ENCODE measurements around the gene AK5.

Gene AK5

GRCh38 chr1:77385551-77385950 lies 103.7 kb downstream of the AK5 start:
- H3K27me3 ChIP-seq: no peaks in the 10 kb centered on the region
- H3K36me3 ChIP-seq: no peaks in the 10 kb centered on the region
- H3K4me3 ChIP-seq (ENCODE audit: low read depth in 1 of 2, low read length in 1 of 2): no peak overlapping the region
- no peak for TF ChIP-seq CTCF (IDR thresholded peaks at IDR 0.05)
- H3K27ac ChIP-seq: no peak overlapping the region
- H3K9me3 ChIP-seq: no peaks in the 10 kb centered on the region
- H3K4me1 ChIP-seq (ENCODE audit: control insufficient read depth in 1 of 2, insufficient read depth in 1 of 2, low read depth in 1 of 2, low read length in 1 of 2): no peaks in the 10 kb centered on the region

DNA sequence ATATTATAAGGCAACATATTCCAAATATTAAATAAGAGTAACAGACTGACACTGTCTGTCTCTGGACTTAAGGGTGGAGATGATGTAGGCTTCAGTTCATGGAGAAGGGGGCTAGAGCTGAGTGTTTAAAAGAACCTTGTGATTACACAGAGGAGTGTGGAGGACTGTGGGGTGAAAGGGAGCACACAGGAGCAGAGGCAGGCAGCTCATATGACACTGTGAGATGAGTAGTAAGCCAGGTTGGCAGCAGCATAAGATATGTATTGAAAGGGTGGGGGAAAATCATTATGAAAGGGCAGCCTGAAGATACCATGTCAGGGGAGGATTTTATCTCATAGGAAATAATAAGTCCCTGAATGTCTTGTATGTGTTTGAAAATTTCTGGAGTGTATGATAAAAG lies 104.5 kb downstream of the AK5 start:
- no peak for TF ChIP-seq CTCF (IDR thresholded peaks at IDR 0.05)
- Histone ChIP-seq H3K27me3 (no peaks in the 10 kb centered on the region), H3K9me3 (no peaks in the 10 kb centered on the region), H3K36me3 (no peaks in the 10 kb centered on the region), H3K4me1 (ENCODE audit: control insufficient read depth in 1 of 2, insufficient read depth in 1 of 2, low read depth in 1 of 2, low read length in 1 of 2) (no peaks in the 10 kb centered on the region), H3K27ac (no peak overlapping the region), H3K4me3 (ENCODE audit: low read depth in 1 of 2, low read length in 1 of 2) (no peak overlapping the region)

DNA sequence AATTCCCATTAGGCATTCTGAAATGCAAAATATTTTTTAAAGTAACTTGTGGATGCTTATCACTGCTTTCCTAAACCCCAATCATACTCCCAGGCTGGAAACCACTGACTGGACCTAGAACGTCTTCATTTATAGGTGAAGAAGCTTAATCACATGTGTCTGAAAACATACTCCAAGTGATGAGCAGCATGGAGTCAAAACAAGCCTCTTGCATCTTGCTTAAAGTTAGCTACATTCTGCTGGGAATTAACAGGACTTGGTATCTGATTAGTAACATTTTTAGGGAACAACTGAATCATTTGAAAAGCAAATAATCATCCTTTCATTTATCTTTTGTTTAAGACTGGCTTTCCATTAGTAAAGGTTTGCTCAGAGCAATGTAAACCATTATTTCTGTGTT lies 105.7 kb downstream of the AK5 start:
- Histone ChIP-seq H3K36me3 (no peaks in the 10 kb centered on the region), H3K4me3 (ENCODE audit: low read depth in 1 of 2, low read length in 1 of 2) (no peak overlapping the region), H3K9me3 (no peaks in the 10 kb centered on the region), H3K27ac (no peak overlapping the region), H3K27me3 (no peaks in the 10 kb centered on the region), H3K4me1 (ENCODE audit: control insufficient read depth in 1 of 2, insufficient read depth in 1 of 2, low read depth in 1 of 2, low read length in 1 of 2) (no peaks in the 10 kb centered on the region)
- no peak for TF ChIP-seq CTCF (IDR thresholded peaks at IDR 0.05)

- H3K4me1 ChIP-seq (ENCODE audit: control insufficient read depth in 1 of 2, insufficient read depth in 1 of 2, low read depth in 1 of 2, low read length in 1 of 2): no peaks in the 10 kb centered on the region
- H3K4me3 ChIP-seq (ENCODE audit: low read depth in 1 of 2, low read length in 1 of 2): no peak overlapping the region
- no peaks in the 10 kb centered on the region for H3K27me3 ChIP-seq
- H3K36me3 ChIP-seq: no peaks in the 10 kb centered on the region
- no peak for TF ChIP-seq CTCF (IDR thresholded peaks at IDR 0.05)
- no peak overlapping the region for H3K27ac ChIP-seq
- H3K9me3 ChIP-seq: no peaks in the 10 kb centered on the region
Observed at GRCh38 chr1:77388661-77389060, 106.8 kb downstream of the AK5 start.

- no peaks in the 10 kb centered on the region for H3K27me3 ChIP-seq
- no peaks in the 10 kb centered on the region for H3K36me3 ChIP-seq
- no peaks in the 10 kb centered on the region for H3K4me1 ChIP-seq (ENCODE audit: control insufficient read depth in 1 of 2, insufficient read depth in 1 of 2, low read depth in 1 of 2, low read length in 1 of 2)
- no peak overlapping the region for H3K27ac ChIP-seq
- no peak for TF ChIP-seq CTCF (IDR thresholded peaks at IDR 0.05)
- no peaks in the 10 kb centered on the region for H3K9me3 ChIP-seq
- H3K4me3 ChIP-seq (ENCODE audit: low read depth in 1 of 2, low read length in 1 of 2): no peak overlapping the region
Observed at GRCh38 chr1:77392486-77392885, 110.7 kb downstream of the AK5 start.

GRCh38 chr1:77394166-77394565 lies 112.3 kb downstream of the AK5 start:
- H3K27ac ChIP-seq: no peak overlapping the region
- TF ChIP-seq CTCF (IDR thresholded peaks at IDR 0.05): no peak
- no peak overlapping the region for H3K4me3 ChIP-seq (ENCODE audit: low read depth in 1 of 2, low read length in 1 of 2)
- no peaks in the 10 kb centered on the region for H3K9me3 ChIP-seq
- no peaks in the 10 kb centered on the region for H3K36me3 ChIP-seq
- no peaks in the 10 kb centered on the region for H3K4me1 ChIP-seq (ENCODE audit: control insufficient read depth in 1 of 2, insufficient read depth in 1 of 2, low read depth in 1 of 2, low read length in 1 of 2)
- no peaks in the 10 kb centered on the region for H3K27me3 ChIP-seq
